Loucy (cell line): ENCODE results near the gene ELSPBP1.

Experiments
- H2AFZ ChIP-seq: fragments of 200-600 bp; sonication (generic); 2 replicates; pipeline ENCODE4 v1.6.0; 2016; ENCODE audit warnings: antibody characterized with exemption, mild to moderate bottlenecking, low read length, moderate library complexity
- H3F3A ChIP-seq: fragments of 200-600 bp; 2 replicates; pipeline ENCODE4 v1.6.0; 2016; ENCODE audit warnings: antibody characterized with exemption, low read depth, mild to moderate bottlenecking
- H3K27me3 ChIP-seq: fragments of 200-600 bp; sonication (generic); 2 replicates; pipeline ENCODE4 v1.6.1; 2014; ENCODE audit warnings: low read length, mild to moderate bottlenecking; ENCODE audit not compliant: insufficient read depth, poor library complexity, severe bottlenecking
- H3K36me3 ChIP-seq: fragments of 200-600 bp; sonication (generic); 2 replicates; pipeline ENCODE4 v1.6.1; 2016; ENCODE audit warnings: low read length; ENCODE audit not compliant: insufficient read depth
- H3K4me1 ChIP-seq: fragments of 200-600 bp; sonication (generic); 2 replicates; pipeline ENCODE4 v1.5.1; 2014; ENCODE audit warnings: low read length, mild to moderate bottlenecking; ENCODE audit not compliant: insufficient read depth, poor library complexity, severe bottlenecking
- H3K4me2 ChIP-seq: fragments of 200-600 bp; sonication (generic); 2 replicates; pipeline ENCODE4 v1.6.0; 2014; ENCODE audit warnings: antibody characterized with exemption, low read length, low read depth, mild to moderate bottlenecking; ENCODE audit not compliant: poor library complexity, severe bottlenecking
- H3K4me3 ChIP-seq: fragments of 200-600 bp; sonication (generic); 2 replicates; pipeline ENCODE4 v1.5.1; 2014; ENCODE audit warnings: low read length, mild to moderate bottlenecking, mixed read lengths; ENCODE audit not compliant: poor library complexity, severe bottlenecking
- H3K79me2 ChIP-seq: fragments of 200-600 bp; sonication (generic); 2 replicates; pipeline ENCODE4 v1.6.1; 2014; ENCODE audit warnings: low read length; ENCODE audit not compliant: insufficient read depth
- H3K9ac ChIP-seq: fragments of 200-600 bp; sonication (generic); 2 replicates; pipeline ENCODE4 v1.6.0; 2014; ENCODE audit warnings: mild to moderate bottlenecking, low read depth, low read length, moderate library complexity; ENCODE audit not compliant: poor library complexity, severe bottlenecking
- H3K9me2 ChIP-seq: fragments of 200-600 bp; sonication (generic); replicated peaks from 2 replicates; pipeline ENCODE4 v1.6.1; 2016; ENCODE audit warnings: low read depth, low read length, mixed read lengths
- H3K9me3 ChIP-seq: fragments of 200-600 bp; sonication (generic); 2 replicates; pipeline ENCODE4 v1.6.1; 2014; ENCODE audit warnings: mild to moderate bottlenecking, antibody characterized with exemption, low read length, low read depth; ENCODE audit not compliant: insufficient read depth
- H4K20me1 ChIP-seq: fragments of 200-600 bp; sonication (generic); 2 replicates; pipeline ENCODE4 v1.6.0; 2014; ENCODE audit warnings: antibody characterized with exemption, low read length, mild to moderate bottlenecking; ENCODE audit not compliant: insufficient read depth, poor library complexity, severe bottlenecking
- CTCF ChIP-seq: fragments of 200-600 bp; sonication (generic); conservative IDR thresholded peaks from 2 replicates; pipeline ENCODE4 v1.5.1; 2014; ENCODE audit warnings: mild to moderate bottlenecking, antibody characterized with exemption, low read length
- EZH2phosphoT487 ChIP-seq: fragments of 200-600 bp; IDR thresholded peaks from 2 replicates; pipeline ENCODE4 v1.6.1; 2018; ENCODE audit warnings: antibody characterized with exemption, mild to moderate bottlenecking, moderate library complexity, borderline replicate concordance

ELSPBP1 gene

GRCh38 chr19:47973529-47973928 is 20.9 kb upstream of the ELSPBP1 start:
- Histone ChIP-seq H3K9me2 (no peaks in the 10 kb centered on the region), H3K79me2 (no peaks in the 10 kb centered on the region), H3K4me3 (no peak overlapping the region), H3K36me3 (no peaks in the 10 kb centered on the region), H3K4me1 (no peaks in the 10 kb centered on the region), H3K9me3 (no peaks in the 10 kb centered on the region), H3K27me3 (no peaks in the 10 kb centered on the region), H2AFZ (no peak overlapping the region), H3K9ac (no peak overlapping the region), H3F3A (no peaks in the 10 kb centered on the region), H3K4me2 (no peak overlapping the region), H4K20me1 (no peaks in the 10 kb centered on the region)
- no peak for TF ChIP-seq EZH2phosphoT487
- no peak for TF ChIP-seq CTCF

GRCh38 chr19:47991191-47991808 is 3.1 kb upstream of the ELSPBP1 start:
- H3K9ac ChIP-seq, result no peak overlapping the region
- no peaks in the 10 kb centered on the region for H3K9me2 ChIP-seq
- no peaks in the 10 kb centered on the region for H3K9me3 ChIP-seq
- no peaks in the 10 kb centered on the region for H3K27me3 ChIP-seq
- H3K4me1 ChIP-seq, result no peaks in the 10 kb centered on the region
- no peaks in the 10 kb centered on the region for H3K36me3 ChIP-seq
- H3K79me2 ChIP-seq, result no peaks in the 10 kb centered on the region
- no peak overlapping the region for H2AFZ ChIP-seq
- TF ChIP-seq EZH2phosphoT487 (no peak), CTCF (no peak)
- H3K4me2 ChIP-seq, result no peak overlapping the region
- H3K4me3 ChIP-seq, result no peak overlapping the region
- H4K20me1 ChIP-seq, result no peaks in the 10 kb centered on the region
- H3F3A ChIP-seq, result no peaks in the 10 kb centered on the region

- no peaks in the 10 kb centered on the region for H3K27me3 ChIP-seq
- no peaks in the 10 kb centered on the region for H3K36me3 ChIP-seq
- no peak within 1 kb of the TSS for H3K4me3 ChIP-seq
- TF ChIP-seq CTCF (no peak), EZH2phosphoT487 (no peak)
- H3K9me3 ChIP-seq, result no peaks in the 10 kb centered on the region
- no peak within 1 kb of the TSS for H2AFZ ChIP-seq
- no peaks in the 10 kb centered on the region for H3K4me1 ChIP-seq
- no peak within 1 kb of the TSS for H3K4me2 ChIP-seq
- no peaks in the 10 kb centered on the region for H3F3A ChIP-seq
- H3K9me2 ChIP-seq, result no peaks in the 10 kb centered on the region
- no peak within 1 kb of the TSS for H3K9ac ChIP-seq
- H3K79me2 ChIP-seq, result no peaks in the 10 kb centered on the region
- H4K20me1 ChIP-seq, result no peaks in the 10 kb centered on the region
Measured at GRCh38 chr19:47992070-47992469, 2.4 kb upstream of the ELSPBP1 start, which contains the start of gene BSPH1. TSS of gene BSPH1 (minus strand) at chr19:47992170. CDS start at chr19:47992081, 89 bp downstream.
